Skin epidermis (tissue), 12 donors: ENCODE results near the gene CDH12.
"Not testable (repeated sequence)": the region's sequence is repeated elsewhere in the genome, so short reads cannot be mapped to it uniquely, and the experiment has no call there.

Source experiments
- H3K27ac ChIP-seq, 21 experiments: fragments of 200-600 bp; sonication (generic) in 11 of 21; one replicate each; pipeline ENCODE4 v1.5.0; 2020; ENCODE audit warnings: mild to moderate bottlenecking in 3 of 21, inconsistent platforms in 2 of 21, moderate library complexity in 2 of 21
- H3K4me3 ChIP-seq, 7 experiments: fragments of 200-600 bp; sonication (generic) in 2 of 7; one replicate each; pipeline ENCODE4 v1.5.0; 2020; ENCODE audit warnings: inconsistent platforms in 2 of 7, mild to moderate bottlenecking in 2 of 7, moderate library complexity in 1 of 7

CDH12 gene

GRCh38 chr5:22213703-22214495, 639.2 kb downstream of the CDH12 start:
- not testable (repeated sequence) for H3K4me3 ChIP-seq, H3K27ac ChIP-seq

- H3K27ac ChIP-seq, H3K4me3 ChIP-seq: not testable (repeated sequence)
Observed at GRCh38 chr5:22212254-22212991, 640.7 kb downstream of the CDH12 start.

- H3K4me3 ChIP-seq, H3K27ac ChIP-seq: not testable (repeated sequence)
Observed at GRCh38 chr5:22208463-22208862, 644.7 kb downstream of the CDH12 start.

- H3K4me3 ChIP-seq, H3K27ac ChIP-seq: not testable (repeated sequence)
Observed at GRCh38 chr5:22188651-22189050, 664.5 kb downstream of the CDH12 start.

- not testable (repeated sequence) for H3K4me3 ChIP-seq, H3K27ac ChIP-seq
Observed at GRCh38 chr5:22187632-22188228, 665.4 kb downstream of the CDH12 start.

- H3K4me3 ChIP-seq, H3K27ac ChIP-seq: not testable (repeated sequence)
Observed at GRCh38 chr5:22169226-22169625, 683.9 kb downstream of the CDH12 start.

GRCh38 chr5:22168704-22169103, 684.4 kb downstream of the CDH12 start:
- not testable (repeated sequence) for H3K4me3 ChIP-seq, H3K27ac ChIP-seq

GRCh38 chr5:22165931-22166330, 687.2 kb downstream of the CDH12 start:
- not testable (repeated sequence) for H3K27ac ChIP-seq

GRCh38 chr5:22164910-22165748, 688.0 kb downstream of the CDH12 start:
- not testable (repeated sequence) for H3K27ac ChIP-seq, H3K4me3 ChIP-seq

More at GRCh38 chr5:22165931-22166330, 687.2 kb downstream of the CDH12 start:
- not testable (repeated sequence) for H3K4me3 ChIP-seq

- H3K27ac ChIP-seq, H3K4me3 ChIP-seq: not testable (repeated sequence)
Observed at GRCh38 chr5:22156953-22157352, 696.2 kb downstream of the CDH12 start.

GRCh38 chr5:22154779-22155178, 698.4 kb downstream of the CDH12 start:
- not testable (repeated sequence) for H3K4me3 ChIP-seq, H3K27ac ChIP-seq

- H3K27ac ChIP-seq, H3K4me3 ChIP-seq: not testable (repeated sequence)
Observed at GRCh38 chr5:22151801-22152200, 701.3 kb downstream of the CDH12 start.

GRCh38 chr5:22140418-22140817, 712.7 kb downstream of the CDH12 start:
- not testable (repeated sequence) for H3K4me3 ChIP-seq, H3K27ac ChIP-seq

- not testable (repeated sequence) for H3K27ac ChIP-seq
Observed at GRCh38 chr5:22139662-22140300, 713.4 kb downstream of the CDH12 start.

GRCh38 chr5:22111320-22111719, 741.8 kb downstream of the CDH12 start:
- H3K4me3 ChIP-seq: no peak overlapping the region
- H3K27ac ChIP-seq: no peak overlapping the region

More at GRCh38 chr5:22139662-22140300, 713.4 kb downstream of the CDH12 start:
- not testable (repeated sequence) for H3K4me3 ChIP-seq

GRCh38 chr5:22109315-22109714, 743.8 kb downstream of the CDH12 start:
- H3K27ac ChIP-seq: no peak overlapping the region

GRCh38 chr5:22108545-22108944, 744.6 kb downstream of the CDH12 start:
- Histone ChIP-seq H3K4me3 (no peak overlapping the region), H3K27ac (no peak overlapping the region)

More at GRCh38 chr5:22109315-22109714, 743.8 kb downstream of the CDH12 start:
- H3K4me3 ChIP-seq: no peak overlapping the region

- Histone ChIP-seq H3K4me3 (no peak overlapping the region), H3K27ac (no peak overlapping the region)
Observed at GRCh38 chr5:22102823-22103359, 750.3 kb downstream of the CDH12 start.

GRCh38 chr5:22088517-22088916, 764.6 kb downstream of the CDH12 start:
- no peak overlapping the region for H3K4me3 ChIP-seq
- H3K27ac ChIP-seq: no peak overlapping the region
